ENCODE data around the gene DDX27.

Gene DDX27

GRCh38 chr20:49259799-49260198 is 40.6 kb downstream of the DDX27 start:
- TF ChIP-seq SIN3A (IDR thresholded peaks at IDR 0.05; ENCODE audit: borderline replicate concordance, insufficient read depth, low read length) (no peak), TAF1 (IDR thresholded peaks at IDR 0.05; ENCODE audit: borderline replicate concordance, insufficient read depth, low read length) (no peak), POLR2AphosphoS5 (IDR thresholded peaks at IDR 0.05; ENCODE audit: low read depth, low read length) (no peak), FOXP2 (optimal IDR thresholded peaks at IDR 0.05; ENCODE audit: borderline replicate concordance, extremely low read depth, extremely low read length, insufficient read depth) (no peak)
- TF ChIP-seq, protein P1, sequence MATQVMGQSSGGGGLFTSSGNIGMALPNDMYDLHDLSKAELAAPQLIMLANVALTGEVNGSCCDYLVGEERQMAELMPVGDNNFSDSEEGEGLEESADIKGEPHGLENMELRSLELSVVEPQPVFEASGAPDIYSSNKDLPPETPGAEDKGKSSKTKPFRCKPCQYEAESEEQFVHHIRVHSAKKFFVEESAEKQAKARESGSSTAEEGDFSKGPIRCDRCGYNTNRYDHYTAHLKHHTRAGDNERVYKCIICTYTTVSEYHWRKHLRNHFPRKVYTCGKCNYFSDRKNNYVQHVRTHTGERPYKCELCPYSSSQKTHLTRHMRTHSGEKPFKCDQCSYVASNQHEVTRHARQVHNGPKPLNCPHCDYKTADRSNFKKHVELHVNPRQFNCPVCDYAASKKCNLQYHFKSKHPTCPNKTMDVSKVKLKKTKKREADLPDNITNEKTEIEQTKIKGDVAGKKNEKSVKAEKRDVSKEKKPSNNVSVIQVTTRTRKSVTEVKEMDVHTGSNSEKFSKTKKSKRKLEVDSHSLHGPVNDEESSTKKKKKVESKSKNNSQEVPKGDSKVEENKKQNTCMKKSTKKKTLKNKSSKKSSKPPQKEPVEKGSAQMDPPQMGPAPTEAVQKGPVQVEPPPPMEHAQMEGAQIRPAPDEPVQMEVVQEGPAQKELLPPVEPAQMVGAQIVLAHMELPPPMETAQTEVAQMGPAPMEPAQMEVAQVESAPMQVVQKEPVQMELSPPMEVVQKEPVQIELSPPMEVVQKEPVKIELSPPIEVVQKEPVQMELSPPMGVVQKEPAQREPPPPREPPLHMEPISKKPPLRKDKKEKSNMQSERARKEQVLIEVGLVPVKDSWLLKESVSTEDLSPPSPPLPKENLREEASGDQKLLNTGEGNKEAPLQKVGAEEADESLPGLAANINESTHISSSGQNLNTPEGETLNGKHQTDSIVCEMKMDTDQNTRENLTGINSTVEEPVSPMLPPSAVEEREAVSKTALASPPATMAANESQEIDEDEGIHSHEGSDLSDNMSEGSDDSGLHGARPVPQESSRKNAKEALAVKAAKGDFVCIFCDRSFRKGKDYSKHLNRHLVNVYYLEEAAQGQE (IDR thresholded peaks at IDR 0.05; ENCODE audit: insufficient read depth in 1 of 2, low read depth in 2 of 2, low read length in 2 of 2), result no peak

GRCh38 chr20:49260218-49260617 is 41.0 kb downstream of the DDX27 start:
- no peak for TF ChIP-seq SIN3A (IDR thresholded peaks at IDR 0.05; ENCODE audit: borderline replicate concordance, insufficient read depth, low read length)
- no peak for TF ChIP-seq TAF1 (IDR thresholded peaks at IDR 0.05; ENCODE audit: borderline replicate concordance, insufficient read depth, low read length)
- TF ChIP-seq, protein P1 (IDR thresholded peaks at IDR 0.05; ENCODE audit: insufficient read depth in 1 of 2, low read depth in 2 of 2, low read length in 2 of 2), result no peak
- TF ChIP-seq FOXP2 (optimal IDR thresholded peaks at IDR 0.05; ENCODE audit: borderline replicate concordance, extremely low read depth, extremely low read length, insufficient read depth), result no peak
- TF ChIP-seq POLR2AphosphoS5 (IDR thresholded peaks at IDR 0.05; ENCODE audit: low read depth, low read length), result no peak

- no peak for TF ChIP-seq FOXP2 (optimal IDR thresholded peaks at IDR 0.05; ENCODE audit: borderline replicate concordance, extremely low read depth, extremely low read length, insufficient read depth)
Observed at GRCh38 chr20:49261173-49261572, 42.0 kb downstream of the DDX27 start.

- TF ChIP-seq, protein P1 (IDR thresholded peaks at IDR 0.05; ENCODE audit: insufficient read depth in 1 of 2, low read depth in 2 of 2, low read length in 2 of 2), result no peak
- TF ChIP-seq FOXP2 (optimal IDR thresholded peaks at IDR 0.05; ENCODE audit: borderline replicate concordance, extremely low read depth, extremely low read length, insufficient read depth) (no peak), TAF1 (IDR thresholded peaks at IDR 0.05; ENCODE audit: borderline replicate concordance, insufficient read depth, low read length) (no peak), SIN3A (IDR thresholded peaks at IDR 0.05; ENCODE audit: borderline replicate concordance, insufficient read depth, low read length) (no peak), POLR2AphosphoS5 (IDR thresholded peaks at IDR 0.05; ENCODE audit: low read depth, low read length) (no peak)
Observed at GRCh38 chr20:49262444-49262843, 43.2 kb downstream of the DDX27 start.

DNA sequence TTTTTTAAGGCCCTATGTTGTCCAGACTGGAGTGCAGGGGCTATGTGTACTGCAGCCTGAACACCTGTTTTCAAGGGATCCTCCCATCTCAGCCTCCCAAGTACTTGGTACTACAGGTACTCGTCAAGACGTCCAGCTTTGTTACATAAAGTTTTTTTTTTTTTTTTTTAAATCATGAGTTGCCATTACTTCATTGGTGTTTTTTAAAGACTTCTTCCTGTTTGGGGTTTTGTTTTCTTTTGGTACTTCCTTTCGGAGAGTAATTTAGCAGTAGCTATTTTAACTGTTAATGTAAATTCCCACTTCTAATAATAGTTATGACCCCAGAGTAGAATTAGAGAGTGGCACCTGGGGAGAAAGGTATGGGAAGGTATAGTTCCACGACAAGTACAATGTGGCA is 48.1 kb downstream of the DDX27 start:
- TF ChIP-seq, protein P1 (IDR thresholded peaks at IDR 0.05; ENCODE audit: insufficient read depth in 1 of 2, low read depth in 2 of 2, low read length in 2 of 2), result no peak
- no peak for TF ChIP-seq SIN3A (IDR thresholded peaks at IDR 0.05; ENCODE audit: borderline replicate concordance, insufficient read depth, low read length)
- no peak for TF ChIP-seq POLR2AphosphoS5 (IDR thresholded peaks at IDR 0.05; ENCODE audit: low read depth, low read length)
- no peak for TF ChIP-seq TAF1 (IDR thresholded peaks at IDR 0.05; ENCODE audit: borderline replicate concordance, insufficient read depth, low read length)
- TF ChIP-seq FOXP2 (optimal IDR thresholded peaks at IDR 0.05; ENCODE audit: borderline replicate concordance, extremely low read depth, extremely low read length, insufficient read depth), result no peak

All from PFSK-1 (cell line).